GM19240 (cell line): ENCODE measurements around the gene RNF208.
"Not testable (repeated sequence)": the region's sequence is repeated elsewhere in the genome, so short reads cannot be mapped to it uniquely, and the experiment has no call there.

Source experiments
- DNase-seq: peaks from one replicate; pipeline ENCODE4 v3.0.0; 2011; ENCODE audit warnings: low spot score; ENCODE audit not compliant: insufficient read length

The RNF208 gene

DNA sequence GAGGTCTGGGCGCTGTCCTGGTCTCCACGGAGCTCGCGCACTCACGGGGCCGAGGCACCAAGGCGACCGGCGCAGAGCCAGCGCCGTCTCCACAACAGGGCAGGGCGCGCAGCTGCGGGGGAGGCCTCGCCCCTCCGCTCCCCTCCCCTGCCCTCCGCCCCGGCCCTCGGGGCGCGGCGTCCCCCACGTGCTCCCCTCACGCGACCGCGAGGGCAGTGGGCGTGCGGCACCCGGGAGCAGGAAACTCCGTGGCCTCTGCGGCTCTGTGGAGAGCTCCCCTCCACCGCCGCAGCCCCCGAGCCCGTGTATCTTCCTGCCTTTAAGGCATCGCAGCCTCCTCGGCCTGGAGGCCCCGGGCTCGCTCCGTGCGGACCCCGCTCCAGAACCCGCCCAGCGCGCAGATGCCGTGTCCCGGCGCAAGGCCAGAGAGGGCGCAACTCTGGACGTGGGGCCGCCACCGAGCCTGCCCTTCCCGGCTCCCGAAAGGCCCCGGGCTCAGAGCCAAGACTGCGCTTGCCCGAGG is 18.3 kb upstream of the RNF208 start:
- DNase-seq, result peak; percentile 64

DNA sequence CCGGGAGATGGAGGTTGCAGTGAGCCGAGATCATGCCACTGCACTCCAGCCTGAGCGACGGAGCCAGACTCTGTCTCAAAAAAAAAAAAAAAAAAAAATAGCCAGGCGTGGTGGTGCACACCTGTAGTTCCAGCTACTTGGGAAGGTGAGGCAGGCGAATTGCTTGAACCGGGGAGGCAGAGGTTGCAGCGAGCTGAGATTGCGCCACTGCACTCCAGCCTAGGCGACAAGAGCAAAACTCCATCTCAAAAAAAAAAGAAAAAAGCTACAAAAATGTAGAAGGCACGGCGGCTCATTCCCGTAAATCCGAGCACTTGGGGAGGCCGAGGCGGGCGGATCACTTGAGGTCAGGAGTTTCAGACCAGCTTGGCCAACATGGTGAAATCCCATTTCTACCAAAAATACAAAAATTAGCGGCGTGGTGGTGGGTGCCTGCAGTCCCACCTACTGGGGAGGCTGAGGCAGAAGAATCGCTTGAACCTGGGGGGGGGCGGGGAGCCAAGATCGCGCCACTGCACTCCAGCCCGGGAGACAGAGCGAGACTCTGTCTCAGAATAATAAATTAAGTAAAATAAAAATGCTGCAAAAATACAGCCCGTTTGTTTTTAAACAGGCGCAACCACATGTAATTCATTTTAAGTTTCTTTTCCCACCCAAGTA is 17.6 kb upstream of the RNF208 start:
- DNase-seq, result not testable (repeated sequence)

DNA sequence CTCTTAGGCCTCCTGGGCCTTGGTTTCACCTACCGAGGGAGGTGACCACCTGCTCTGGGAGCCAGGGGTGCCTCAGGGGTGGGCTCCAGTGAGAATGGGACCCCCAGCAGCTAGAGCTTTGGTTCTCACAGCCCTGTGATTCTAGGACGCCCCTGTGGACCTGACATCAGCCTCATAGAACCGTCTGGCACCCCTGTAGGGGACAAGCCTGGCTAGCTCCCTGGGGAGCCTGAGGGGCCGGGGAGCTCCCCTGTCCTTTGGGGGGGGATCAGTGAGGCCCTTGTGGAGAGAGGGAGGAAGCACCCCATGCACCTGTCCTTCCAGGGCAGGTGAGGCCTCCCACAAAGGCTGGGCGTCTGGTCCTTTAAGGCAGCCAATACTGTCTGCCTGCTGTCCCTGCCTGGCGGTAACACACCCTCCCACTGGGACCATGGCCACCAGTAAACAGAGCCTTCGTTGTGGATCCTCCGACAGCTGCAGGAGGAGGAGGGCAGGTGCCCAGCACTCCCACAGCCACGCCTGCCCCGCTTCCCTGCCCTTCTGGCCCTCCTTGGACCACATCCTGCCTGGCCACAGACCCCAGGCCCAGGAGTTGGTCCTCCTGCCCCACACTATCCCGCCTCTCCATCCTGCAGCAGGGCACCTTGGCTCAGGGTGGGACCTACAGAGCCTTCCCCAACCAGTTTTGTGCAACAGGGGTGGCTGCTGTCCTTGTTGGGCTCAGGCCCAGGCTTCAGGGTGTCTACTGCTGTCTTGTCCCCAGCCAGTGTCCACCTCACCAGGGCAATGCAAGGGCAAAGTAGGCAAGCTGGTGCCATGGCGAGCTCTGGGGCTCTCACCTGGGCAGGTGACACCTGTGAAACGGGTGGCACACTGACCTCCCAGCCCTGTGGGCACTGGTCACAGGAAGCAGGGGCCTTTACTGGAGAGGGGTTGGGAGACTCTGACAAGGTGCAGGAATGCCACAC is 16.0 kb upstream of the RNF208 start:
- no peak for DNase-seq

DNA sequence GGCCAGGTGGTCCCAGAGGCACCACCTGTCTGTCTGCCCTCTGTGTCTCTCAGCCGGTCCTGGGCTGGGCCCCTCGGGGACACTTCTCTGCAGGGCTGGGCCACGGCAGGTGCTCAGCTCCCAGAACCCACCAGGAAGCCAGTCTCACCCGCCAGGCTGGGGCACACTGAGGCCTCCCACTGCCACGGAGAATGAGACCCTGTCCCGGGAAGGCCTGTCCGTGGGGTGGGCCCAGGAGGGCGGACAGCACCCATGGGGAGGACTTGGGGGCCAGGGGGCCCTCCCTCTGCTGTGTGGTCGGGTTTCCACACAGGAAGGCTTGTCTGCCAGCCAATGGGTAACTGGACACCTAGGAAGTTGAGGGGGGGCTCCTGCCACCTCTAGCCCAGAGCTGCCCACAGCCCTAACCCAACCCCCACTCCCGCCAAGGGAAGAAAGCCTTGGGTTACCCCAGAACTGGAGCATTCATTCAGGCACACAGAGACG is 14.9 kb upstream of the RNF208 start:
- DNase-seq, result no peak

DNA sequence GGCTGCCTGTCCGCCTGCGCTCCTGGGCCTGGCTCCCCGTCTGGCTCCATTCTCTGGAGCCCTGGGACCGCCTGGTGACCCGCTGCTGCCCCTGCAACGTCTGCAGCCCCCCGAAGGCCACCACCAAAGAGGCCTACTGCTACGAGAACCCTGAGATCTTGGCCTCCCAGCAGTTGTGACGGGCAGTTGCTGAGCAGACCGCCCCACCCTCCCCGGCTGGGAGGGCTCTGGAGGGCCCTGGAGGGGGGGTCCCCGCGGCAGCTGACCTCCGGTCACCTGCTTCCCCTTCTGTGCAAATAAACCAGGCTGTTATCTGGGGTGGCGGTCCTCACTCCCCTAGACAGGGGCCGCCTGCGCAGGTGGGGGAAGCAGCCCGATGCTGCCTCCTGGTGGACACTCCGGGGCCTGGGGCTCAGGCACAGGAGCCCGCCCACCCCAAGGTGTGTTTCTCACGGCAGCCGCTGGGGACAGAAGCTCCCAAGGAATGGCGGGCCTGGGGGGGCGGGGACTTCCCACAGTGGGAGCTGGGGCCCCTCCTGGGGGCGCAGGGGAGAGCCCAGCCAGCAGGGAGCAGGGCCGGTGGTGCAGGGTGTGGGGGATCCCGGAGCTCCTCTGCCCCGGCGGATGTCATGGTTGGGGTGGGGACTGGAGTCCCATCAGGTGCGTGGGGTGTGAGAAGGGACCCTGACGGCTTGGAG is 14.3 kb upstream of the RNF208 start:
- DNase-seq, result peak; percentile 99

DNA sequence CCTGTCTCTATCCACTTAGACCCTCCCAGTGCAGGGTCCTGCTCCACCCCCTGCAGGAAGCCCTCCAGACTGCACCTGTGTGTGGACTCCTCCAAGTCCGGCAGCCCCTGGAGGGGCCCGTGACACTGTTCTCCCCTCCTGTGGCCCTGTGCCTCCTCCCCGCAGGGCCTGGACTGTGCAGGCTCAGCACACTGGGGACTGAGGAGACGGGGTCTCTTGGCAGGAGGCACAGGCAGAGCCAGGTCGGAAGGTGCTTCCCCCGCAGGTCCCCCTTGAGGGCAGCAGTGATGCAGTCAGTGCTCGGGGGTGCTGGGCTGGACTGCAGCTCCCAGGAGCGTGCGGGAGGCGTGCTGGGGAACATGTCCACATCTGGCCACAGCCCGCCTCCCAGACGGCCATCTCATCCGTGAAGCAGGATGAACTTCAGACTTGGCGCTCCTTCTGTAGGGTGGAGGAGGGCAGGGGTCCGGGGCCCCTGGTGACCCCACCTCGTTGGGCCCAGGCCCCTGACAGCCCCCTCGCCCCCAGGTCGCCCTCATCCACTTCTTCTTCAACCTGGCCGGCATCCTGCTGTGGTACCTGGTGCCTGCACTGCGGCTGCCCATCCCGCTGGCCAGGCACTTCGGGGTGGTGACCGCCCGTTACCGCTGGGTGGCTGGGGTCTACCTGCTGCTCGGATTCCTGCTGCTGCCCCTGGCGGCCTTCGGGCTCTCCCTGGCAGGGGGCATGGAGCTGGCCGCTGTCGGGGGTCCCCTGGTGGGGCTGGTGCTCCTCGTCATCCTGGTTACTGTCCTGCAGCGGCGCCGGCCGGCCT is 13.6 kb upstream of the RNF208 start:
- no peak for DNase-seq

DNA sequence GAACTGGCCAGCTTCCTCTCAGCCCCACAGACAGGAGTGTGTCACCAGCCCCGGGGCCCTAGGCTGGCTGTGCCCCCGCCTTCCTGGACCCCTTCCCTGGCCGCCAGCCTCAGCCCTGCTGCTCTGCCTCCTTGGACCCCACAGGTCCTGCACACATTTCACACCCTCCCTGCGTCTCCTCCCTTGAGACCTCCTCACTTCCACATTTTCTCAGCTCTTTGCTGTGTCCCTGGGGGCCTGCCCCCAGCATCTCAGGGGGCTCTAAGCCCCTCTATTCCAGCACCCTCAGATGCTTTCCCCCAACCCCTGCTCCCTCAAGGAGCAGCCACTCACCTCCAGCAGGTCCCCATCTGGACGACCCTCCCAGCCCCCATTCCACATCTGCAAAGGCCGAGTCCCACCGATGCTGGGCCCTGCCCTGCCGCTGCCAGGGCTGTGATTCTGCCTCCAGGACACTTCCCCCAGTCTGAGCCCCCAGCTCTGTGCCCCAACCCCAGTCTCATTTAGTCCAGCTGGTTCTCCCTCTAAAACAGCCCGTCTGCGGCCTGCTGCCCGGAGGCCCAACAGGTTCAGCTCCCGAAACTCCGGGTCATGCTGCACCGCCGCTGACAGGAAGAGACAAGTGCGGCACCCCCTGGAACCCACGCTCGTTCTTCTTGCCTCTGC is 12.9 kb upstream of the RNF208 start:
- no peak for DNase-seq

DNA sequence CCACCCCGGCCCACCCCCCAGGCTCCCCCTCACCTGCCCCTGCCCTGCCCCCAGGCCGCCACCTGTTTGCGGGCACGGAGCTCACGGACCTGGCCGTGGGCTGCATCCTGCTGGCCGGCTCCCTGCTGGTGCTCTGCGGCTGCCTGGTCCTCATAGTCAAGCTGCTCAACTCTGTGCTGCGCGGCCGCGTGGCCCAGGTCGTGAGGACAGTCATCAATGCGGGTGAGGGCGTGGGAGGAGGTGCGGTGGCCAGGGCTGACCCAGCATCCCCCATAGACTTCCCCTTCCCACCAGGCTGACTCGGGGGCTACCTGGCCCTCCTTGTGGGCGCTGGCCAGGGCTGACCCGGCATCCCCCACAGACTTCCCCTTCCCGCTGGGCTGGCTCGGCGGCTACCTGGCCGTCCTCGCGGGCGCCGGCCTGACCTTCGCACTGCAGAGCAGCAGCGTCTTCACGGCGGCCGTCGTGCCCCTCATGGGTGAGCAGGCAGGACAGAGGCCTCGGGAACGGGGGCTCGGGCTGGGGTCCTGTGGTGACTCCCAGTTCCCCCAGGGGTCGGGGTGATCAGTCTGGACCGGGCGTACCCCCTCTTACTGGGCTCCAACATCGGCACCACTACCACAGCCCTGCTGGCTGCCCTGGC is 12.1 kb upstream of the RNF208 start:
- no peak for DNase-seq

DNA sequence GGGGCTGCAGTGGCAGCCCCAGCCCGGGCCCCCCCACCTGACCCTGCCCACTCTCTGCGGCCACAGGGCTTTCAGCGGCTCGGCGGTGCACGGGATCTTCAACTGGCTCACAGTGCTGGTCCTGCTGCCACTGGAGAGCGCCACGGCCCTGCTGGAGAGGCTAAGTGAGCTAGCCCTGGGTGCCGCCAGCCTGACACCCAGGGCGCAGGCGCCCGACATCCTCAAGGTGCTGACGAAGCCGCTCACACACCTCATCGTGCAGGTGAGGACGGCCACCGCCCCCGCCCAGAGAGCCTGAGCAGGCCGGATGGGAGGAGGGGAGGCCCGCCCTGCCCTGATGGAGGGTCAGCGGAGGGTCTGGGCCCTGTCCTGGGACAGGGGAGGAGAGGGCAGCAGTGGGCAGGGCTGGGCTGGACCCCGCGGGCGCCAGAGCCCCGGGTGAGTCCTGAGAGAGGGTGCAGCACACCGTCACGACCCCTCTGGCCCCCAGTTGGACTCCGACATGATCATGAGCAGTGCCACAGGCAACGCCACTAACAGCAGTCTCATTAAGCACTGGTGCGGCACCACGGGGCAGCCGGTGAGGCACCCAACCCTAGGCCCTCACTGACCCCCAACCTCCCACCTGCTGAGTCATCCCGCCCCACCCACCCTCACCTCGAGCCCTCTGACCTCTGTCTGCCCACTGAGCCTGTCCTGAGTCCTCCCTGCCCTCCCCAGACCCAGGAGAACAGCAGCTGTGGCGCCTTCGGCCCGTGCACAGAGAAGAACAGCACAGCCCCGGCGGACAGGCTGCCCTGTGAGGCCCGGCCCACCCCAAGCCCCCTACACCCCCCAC is 11.3 kb upstream of the RNF208 start:
- DNase-seq, result no peak

DNA sequence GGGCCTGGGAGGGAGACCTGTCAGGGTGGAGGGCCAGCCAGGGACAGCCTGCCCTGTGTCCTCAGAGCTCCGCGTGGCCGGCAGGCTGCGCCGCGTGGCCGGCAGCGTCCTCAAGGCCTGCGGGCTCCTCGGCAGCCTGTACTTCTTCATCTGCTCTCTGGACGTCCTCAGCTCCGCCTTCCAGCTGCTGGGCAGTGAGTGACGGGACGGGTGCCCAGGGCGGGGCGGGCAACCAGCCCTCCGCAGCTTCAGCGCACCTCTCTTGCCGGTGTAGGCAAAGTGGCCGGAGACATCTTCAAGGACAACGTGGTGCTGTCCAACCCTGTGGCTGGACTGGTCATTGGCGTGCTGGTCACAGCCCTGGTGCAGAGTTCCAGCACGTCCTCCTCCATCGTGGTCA is 10.5 kb upstream of the RNF208 start:
- no peak for DNase-seq

DNA sequence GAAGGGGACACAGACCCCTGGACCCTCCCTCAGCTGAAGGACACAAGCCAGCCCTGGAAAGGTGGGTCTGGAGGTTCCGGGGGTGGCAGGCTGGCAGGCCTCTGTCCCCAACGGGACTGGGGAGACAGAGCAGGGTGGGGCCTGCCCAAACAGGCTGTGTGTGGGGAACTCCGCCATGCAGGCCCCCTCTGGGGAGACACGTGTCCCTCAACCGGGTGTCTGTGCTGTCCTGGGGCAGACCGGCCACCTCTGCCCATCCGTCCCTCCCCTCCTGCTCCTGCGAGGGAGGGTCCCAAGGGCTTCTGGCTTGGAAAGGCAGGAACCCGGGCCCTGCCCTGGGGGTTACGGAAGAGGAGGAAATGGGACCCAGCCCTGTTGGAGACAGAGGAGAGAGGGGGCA is 10.1 kb upstream of the RNF208 start:
- DNase-seq, result no peak

DNA sequence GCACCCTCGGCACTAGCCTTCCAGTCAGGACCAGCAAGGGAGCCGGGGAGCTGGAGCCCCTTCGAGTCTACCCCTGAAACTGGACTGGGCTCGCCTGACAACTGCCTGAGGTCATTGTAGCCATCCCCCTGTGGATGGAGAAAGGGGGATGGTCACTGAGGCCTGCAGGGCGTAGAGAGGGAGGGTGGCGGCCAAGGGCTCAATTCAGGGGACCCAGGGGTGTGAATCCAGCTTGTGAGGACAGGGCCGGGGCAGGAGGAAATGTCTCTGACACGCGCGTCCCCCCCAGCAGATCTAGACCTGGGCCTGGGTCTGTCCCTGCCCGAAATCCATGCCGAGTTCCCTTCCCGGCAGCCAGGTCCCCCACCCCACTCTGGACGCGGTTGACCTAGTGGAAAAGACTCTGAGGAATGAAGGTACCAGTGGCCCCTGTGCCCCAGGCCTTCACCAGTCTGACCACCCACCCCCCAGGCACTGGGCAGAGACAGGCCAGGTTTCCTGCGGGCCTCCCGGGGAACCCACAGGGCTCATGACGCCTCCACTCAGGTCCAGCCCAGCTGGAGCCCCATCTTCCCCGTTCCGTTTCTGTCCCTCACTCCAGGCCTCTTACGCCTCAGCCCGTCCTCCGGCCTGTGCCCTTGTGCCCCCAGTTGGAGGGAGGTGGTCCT is 9.5 kb upstream of the RNF208 start:
- DNase-seq, result no peak

DNA sequence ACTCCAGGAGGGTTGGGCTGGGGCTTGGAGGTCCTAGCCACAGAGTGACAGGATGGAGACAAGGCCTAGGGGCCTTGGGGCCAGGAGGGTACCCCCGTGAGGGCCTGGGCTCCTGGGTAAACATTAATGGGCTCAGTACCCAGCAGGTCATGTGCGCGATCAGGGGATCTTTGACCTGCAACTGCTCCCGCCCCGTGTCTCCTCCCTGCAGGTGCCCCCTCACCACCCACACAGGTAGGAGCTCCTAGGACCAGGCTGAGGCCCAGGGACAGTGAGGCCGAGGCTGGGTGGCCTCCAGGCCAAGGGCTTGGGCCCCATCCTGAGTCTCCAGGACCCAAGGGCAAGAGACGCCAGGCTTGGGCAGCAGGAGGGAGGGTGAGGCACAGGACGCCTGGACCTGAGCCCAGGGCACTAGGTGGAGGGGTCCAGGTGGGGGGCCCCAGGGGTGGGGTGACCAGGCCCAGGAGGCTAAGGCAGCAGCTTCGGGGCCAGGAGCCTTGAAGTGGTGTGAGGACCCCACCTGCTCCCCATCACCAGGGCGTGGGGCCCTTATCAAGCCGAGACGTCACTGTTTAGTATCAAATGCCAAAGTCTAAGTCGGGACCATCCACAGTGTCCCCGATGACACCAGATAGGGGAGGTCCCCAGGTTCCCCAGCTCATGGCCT is 8.8 kb upstream of the RNF208 start, which contains the start of gene SLC34A3:
TSS of gene SLC34A3 (plus strand) at position 197 of the 667 bp plus-strand sequence. CDS start 802 bp downstream, outside the sequence.
- no peak for DNase-seq

DNA sequence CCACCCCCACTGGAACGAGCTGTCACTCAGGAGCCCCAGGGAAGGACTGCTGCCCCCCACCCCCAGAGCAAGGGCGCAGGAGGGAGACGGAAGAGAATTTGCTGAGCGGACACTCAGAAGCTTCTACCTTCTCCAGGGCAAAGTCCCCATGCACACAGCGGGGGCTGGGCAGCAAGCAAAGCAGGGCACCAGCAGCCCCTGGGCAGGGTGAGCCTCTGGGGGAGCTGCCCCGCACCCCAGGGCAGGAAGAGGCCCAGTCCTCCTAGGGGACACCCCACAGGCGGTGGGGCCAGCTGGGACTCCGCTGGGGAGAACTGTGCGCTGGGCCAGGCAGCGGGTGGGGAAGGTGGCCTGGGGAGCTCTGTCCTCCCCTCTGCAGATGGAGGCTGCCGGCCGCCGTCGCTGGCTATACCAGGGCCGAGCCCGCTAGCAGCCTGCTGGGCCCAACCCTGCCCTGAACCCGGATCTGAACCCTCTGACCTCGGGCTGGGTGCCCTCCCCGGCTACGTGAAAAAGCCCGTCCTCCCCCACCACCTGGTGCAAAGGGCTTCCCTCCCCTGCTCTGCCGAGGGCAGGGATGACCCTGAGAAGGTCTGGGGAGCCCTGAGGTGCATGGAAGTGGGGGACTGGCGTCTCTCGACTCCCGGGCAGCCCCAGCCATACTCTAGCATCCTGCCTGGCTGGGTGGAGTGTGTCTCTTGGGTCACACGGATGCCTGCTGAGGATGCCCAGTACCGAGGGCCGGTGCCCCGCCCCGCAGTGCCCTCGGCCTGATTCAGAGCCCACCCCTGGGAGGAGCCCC is 8.1 kb upstream of the RNF208 start:
- DNase-seq, result no peak

DNA sequence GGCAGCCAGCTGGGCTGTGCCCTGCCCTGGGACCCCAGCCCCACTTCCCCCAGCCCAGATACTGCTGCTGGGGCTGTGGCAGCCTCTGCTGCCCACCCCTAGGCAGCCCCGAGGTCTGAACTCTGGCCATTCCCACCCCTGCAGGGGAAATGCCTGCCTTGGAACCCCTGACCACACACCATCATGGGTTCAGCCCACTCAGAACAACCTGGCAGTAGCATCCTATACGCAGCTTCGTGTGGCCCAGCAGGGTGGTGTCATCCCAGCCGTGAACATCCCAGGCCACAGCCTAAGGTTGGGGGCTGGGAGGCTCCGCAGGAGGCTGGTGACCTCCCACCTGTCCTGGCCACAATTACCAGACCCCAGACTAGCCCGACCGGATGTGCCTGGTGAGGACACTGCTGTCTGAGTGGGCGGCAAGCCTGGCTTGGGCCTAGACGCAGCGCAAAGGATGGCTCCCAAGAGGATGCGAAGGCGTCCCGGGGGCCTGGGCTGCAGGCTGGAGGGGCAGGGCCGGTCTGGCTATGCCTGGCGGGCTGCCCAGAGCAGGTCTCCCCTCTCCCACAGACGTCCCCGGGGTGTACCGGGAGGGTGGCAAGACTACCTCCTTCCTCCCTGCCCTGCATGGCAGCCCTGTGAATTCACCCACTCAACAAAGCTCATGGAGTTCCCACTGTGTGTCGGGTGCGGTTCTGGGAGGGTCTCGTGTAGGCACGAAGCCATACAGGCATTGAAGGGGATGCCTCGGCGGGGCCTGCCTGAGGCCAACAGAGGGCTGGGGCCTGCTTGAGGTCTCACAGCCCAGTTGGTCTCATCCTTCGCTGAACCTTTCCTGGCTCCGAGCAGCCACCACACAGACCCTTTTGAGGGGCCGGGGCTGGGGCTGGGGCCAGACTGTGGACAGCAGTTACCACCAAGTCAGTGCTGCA is 7.2 kb upstream of the RNF208 start:
- no peak for DNase-seq

DNA sequence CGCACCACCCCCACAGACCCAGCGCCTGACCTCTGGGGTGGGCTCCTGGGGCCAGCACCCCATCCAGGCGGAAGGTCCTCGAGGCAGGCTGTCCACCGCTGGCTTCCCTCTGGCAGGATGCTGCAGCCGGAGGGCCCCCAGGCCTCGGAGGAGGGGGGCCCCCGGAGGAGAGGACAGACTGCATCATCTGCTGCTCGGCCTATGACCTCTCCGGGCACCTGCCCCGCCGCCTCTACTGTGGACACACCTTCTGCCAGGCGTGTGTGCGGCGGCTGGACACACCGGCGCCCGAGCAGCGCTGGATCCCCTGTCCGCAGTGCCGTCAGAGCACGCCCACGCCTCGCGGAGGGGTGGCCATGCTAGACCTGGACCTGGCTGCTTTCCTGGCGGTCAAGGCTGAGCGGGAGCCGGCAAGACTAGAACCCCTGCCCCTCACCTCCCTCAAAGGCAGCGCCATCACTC is 6.5 kb upstream of the RNF208 start:
- DNase-seq, result no peak
